ACHN (cell line): ENCODE measurements around the gene TRAF3IP3.

Experiments
- DNase-seq: peaks from one replicate; pipeline ENCODE4 v3.0.0-alpha.2; 2015
- in situ Hi-C: cut with HindIII; loops from 2 replicates; pipeline ENCODE4 v1.10.0; 2017; ENCODE audit warnings: low sequenced_read_pairs, low pct_ligation_motif_present, low pct_unique_long_range_greater_than_20kb

Gene TRAF3IP3

DNA sequence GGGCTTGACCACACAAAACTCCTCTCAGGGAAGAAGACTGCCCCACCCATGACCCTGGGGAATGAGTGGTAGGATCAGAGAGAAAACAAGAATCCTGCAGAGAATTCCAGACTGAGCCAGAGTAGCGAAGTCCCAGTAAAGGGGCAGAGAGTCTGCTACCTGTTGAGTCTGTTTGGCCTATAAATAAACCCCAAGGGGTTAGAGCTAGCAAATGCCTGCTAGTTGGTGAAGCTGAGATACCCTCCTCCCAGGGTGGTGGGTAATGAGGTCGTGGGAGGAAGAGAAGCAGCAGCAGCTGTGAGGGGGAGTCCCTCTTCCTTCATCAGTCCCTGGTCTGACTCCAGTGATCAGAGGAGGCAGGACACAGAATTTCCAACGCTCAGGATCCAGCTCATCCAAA is 2.5 kb downstream of the TRAF3IP3 start:
- DNase-seq, result no peak
- in situ Hi-C loops, result no loop called here

DNA sequence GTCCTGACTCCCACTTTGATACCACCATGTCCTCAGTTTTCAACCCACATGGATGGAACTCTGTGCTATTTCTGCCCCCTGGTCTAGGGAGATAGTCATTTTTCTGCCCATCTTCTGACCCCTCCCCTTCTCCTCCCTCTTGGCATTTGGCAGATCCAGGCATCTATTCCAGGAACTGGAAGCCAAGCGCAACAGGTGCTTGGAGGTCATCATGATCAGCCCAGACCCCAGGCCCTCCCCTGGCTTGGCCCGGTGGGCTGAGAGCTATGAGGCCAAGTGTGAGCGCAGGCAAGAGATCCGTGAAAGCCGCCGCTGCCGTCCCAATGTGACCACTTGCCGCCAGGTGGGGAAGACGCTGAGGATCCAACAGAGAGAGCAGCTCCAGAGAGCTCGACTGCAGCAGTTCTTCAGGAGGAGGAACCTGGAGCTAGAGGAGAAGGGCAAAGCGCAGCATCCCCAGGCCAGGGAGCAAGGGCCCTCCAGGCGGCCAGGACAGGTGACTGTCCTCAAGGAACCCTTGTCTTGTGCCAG is 4.0 kb downstream of the TRAF3IP3 start:
- DNase-seq, result no peak
- in situ Hi-C loops, result no loop called here

- in situ Hi-C loops, result no loop called here
- DNase-seq, result no peak
Measured at GRCh38 chr1:209761011-209761635, 5.3 kb downstream of the TRAF3IP3 start.

DNA sequence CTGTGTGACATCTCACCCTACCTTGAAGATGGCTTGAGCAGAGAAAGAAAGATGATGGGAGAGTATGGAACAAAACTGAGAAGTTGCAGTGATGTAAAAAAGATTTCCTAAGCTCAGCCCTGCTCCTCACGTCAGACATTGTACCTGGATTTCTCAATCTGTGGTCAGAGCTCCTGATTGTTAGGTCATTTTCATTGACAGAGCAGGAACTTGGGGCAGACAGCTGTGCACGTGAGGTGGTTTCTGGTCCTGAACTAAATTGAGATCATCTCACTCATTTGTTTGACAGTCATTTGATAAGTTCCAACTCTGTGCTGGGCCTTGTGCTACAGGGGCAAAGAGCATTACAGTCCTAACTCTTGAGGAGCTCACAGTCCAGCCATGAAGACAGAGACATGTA is 10.2 kb downstream of the TRAF3IP3 start:
- in situ Hi-C loops, result no loop called here
- no peak for DNase-seq

- DNase-seq, result no peak
- in situ Hi-C loops, result no loop called here
Measured at GRCh38 chr1:209767096-209767495, 11.2 kb downstream of the TRAF3IP3 start.

DNA sequence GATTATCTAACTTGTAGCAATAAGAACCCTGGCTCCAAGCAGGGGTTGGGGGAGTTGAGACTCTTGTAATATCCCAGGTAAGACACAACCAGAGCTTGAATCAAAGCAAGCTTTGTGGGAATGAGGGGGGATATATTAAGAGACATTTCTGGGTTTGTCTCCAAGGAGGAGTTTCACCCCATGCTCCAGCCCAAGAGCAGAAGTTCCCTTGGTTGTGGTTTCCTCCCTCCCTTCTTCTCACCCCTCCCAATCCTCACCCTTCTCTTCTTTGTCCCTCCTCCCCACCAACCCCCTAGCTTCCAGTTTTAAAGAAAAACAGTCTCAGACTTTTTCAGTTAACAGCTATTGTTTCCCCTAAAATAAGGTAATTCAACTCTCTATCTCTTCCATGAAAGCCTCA is 11.9 kb downstream of the TRAF3IP3 start:
- no peak for DNase-seq
- in situ Hi-C loops, result no loop called here

DNA sequence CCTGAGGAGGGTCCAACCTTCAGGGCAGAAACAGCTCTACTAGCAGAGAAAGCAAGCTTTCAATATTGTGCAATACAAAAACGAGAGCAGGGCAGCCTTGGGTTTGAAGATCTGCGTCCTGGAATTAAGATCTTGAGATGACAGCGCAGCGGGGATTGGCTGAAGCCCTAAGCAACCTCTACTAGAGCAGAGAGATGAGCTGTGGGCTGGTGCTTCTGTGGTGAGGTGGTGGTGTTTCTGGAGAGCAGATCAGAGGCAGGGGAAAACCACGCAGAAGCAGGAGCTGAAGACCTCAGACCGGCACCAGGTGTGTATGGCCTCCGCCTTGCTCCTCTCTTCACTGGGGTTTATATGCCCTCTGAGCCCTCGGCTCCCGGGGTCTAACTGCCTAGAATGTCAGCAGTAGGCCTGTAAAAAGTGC is 12.5 kb downstream of the TRAF3IP3 start:
- in situ Hi-C loops, result no loop called here
- no peak for DNase-seq

- DNase-seq, result no peak
- in situ Hi-C loops, result no loop called here
Measured at GRCh38 chr1:209769171-209769904, 13.5 kb downstream of the TRAF3IP3 start.

GRCh38 chr1:209769971-209770370 is 14.1 kb downstream of the TRAF3IP3 start:
- in situ Hi-C loops, result no loop called here
- DNase-seq, result no peak

GRCh38 chr1:209770636-209771415 is 15.0 kb downstream of the TRAF3IP3 start:
- in situ Hi-C loops, result no loop called here

DNA sequence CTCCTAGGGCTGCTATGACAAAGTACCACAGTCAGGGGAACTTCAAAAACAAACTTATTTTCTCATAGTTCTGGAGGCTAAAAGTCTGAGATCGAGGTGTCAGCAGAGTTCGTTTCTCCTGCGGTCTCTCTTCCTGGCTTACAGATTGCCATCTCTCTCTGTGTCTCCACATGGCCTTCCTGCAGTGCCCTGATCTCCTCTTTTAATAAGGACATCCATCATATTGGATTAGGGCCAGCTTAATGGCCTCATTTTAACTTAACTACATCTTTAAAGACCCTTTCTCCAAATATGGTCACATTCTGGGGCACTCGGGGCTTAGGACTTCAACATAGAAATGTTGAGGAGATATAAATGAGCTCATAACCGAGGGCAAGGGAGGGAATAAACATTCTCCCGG is 16.3 kb downstream of the TRAF3IP3 start:
- in situ Hi-C loops, result no loop called here
- DNase-seq, result no peak

More at GRCh38 chr1:209770636-209771415, 15.0 kb downstream of the TRAF3IP3 start:
- no peak for DNase-seq

- no peak for DNase-seq
- in situ Hi-C loops, result no loop called here
Measured at GRCh38 chr1:209774592-209774991, 18.7 kb downstream of the TRAF3IP3 start.

GRCh38 chr1:209775678-209776077 is 19.8 kb downstream of the TRAF3IP3 start:
- in situ Hi-C loops, result no loop called here
- no peak for DNase-seq

- in situ Hi-C loops, result no loop called here
- no peak for DNase-seq
Measured at GRCh38 chr1:209777587-209777986, 21.7 kb downstream of the TRAF3IP3 start.

DNA sequence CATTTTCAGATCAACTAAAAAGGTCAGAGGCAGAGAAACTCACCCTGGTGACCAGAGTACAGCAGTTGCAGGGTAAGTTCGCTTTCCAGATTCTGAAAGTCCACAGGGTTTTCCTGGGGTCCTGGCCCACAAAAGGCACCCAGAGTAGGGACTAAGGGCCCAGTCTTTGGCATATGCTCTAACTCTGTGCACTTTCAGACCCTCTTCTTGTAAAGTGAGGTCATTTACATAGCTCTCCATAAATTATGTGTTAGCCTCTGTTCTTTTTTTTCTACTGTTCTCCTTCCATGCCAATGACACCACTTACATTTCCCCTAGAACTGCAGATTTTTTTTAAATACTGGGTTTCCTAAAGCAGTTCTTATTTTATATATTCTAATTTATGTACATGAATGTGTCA is 22.2 kb downstream of the TRAF3IP3 start:
- no peak for DNase-seq
- in situ Hi-C loops, result no loop called here

DNA sequence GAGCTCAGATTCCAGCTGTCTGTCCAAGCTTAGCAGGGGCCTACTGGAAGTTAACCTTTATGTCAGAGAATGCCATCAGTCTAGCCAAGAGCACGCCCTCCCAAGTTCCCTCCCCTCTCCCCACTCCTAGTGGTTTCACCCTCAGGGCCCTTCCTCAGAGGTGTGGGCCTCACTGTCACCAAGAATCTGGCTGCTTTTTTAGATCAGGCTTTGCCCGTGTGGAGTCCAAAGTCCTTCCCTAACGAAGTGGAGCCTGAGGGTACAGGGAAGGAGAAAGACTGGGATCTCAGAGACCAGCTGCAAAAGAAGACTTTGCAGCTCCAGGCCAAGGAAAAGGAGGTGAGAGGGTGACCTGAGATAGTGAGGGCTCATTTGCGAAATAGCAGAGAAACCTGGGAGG is 24.4 kb downstream of the TRAF3IP3 start:
- DNase-seq, result no peak
- in situ Hi-C loops, result no loop called here

DNA sequence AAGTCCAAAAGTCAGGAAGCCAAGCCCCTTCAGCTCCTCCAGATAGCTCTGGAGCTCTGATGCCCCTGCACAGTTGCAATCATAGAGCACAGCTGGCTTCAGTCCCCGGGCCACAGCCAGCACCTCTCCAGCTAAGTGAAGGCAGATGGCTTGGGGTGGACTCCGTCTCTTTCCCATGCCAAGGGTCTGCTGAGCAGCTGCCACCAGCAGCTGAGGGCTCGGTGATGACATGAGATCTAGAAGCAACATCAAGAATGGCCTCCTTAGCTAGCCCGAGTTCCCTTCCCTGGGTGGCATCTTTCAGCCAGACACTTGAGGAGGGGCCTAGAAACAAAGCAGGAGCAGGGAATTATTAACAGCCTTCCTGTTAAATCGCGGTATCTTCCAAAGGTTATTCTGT is 27.5 kb downstream of the TRAF3IP3 start:
- in situ Hi-C loops, result no loop called here
- DNase-seq, result no peak

DNA sequence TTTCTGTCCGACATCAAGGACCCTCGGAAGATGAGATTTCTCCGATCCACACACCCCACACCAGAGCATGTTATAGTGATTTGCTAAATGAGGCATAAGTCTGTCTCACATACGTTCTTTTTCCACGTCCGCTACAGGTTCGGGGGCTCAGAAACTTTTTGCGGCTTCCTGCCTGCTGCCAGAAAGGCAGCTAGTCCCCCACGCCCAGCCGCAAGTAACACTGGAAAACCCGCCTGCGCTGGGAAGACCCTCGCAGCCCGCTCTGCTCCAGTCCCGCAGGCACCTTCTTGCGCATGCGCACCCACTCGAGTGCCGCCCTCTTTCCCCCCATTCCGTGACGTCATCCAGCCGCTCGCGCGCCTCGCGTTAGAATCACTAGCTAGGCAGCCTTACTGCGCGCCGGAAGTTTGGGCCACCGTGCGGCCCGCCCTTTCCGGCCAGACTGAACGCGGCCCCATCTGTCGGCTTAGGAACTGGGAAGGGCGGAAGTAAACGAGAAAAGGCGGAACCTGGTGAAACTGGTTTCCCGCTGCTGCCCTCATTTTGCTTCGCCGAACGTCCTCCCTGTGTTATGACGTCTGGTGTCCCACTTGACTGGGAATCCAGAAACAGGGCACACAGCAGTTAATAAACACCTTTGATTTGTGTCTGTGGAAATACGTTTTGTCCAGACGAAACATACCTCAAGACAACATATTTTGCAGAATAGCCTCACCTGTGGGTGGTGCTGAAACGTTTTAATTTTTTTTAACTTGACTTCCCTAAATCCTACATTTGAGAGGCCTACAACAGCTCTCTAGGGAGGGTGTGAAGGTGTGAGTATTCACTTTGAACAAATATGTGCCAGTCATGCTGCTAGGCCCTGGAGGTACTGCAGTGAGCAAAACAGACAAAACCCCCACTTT is 28.7 kb downstream of the TRAF3IP3 start, which contains the start of gene C1orf74:
Gene C1orf74 (minus strand): TSS at position 295 of the 905 bp plus-strand sequence. CDS start 925 bp downstream, outside the sequence.
- in situ Hi-C loops, result no loop called here

More for the DNA sequence above, 28.7 kb downstream of the TRAF3IP3 start, which contains the start of gene C1orf74:
- peak; percentile 99 for DNase-seq
